DND-41 (cell line): ENCODE measurements around the gene SAMD11.

Source experiments
- CTCF ChIP-seq: IDR thresholded peaks from 2 replicates; pipeline ENCODE4 v1.5.1; 2012; ENCODE audit warnings: borderline replicate concordance, low read length, moderate library complexity, mild to moderate bottlenecking; ENCODE audit not compliant: poor library complexity, severe bottlenecking; ENCODE audit errors: extremely low read depth
- EZH2 ChIP-seq: IDR thresholded peaks from 3 replicates; pipeline ENCODE4 v1.6.1; 2012; ENCODE audit warnings: borderline replicate concordance, low read depth, mild to moderate bottlenecking, moderate library complexity, low read length, inconsistent platforms; ENCODE audit not compliant: severe bottlenecking

- TF ChIP-seq CTCF = no peak
- TF ChIP-seq EZH2 = no peak
Measured at GRCh38 chr1:886760-887159, 37.0 kb upstream of the SAMD11 start.
